HepG2 (cell line): ENCODE results near the gene DBX2. TPM values are rescaled to one million over a fixed set of nuclear protein-coding genes. Genes with fewer than 3 reads are reported as not detected.

ENCODE experiments used
- ATAC-seq: fragments of 200-7000 bp; cut with Tn5 transposase; 3 replicates; pipeline ENCODE4 v1.9.1; 2020; ENCODE audit warnings: mild to moderate bottlenecking, moderate library complexity
- BruUV-seq: library from RNA; stranded (reverse); fragments of 400-500 nt; replicated peaks from 2 replicates; lab custom pipeline; 2021; lab: Mats Ljungman, UMichigan
- CTCF ChIA-PET: fragments of 300-600 bp; formaldehyde crosslinking; extraction: SDS; loops from one replicate; lab custom pipeline; 2021; ENCODE audit warnings: low total read pairs, inconsistent platforms, low intra/inter-chr PET ratio; lab: Yijun Ruan, JAX
- POLR2A ChIA-PET: fragments of 350-600 bp; sonication (Branson Sonifier 250); formaldehyde crosslinking; loops from one replicate; lab custom pipeline; 2020; ENCODE audit warnings: antibody characterized with exemption, inconsistent platforms; lab: Yijun Ruan, JAX
- DNase-seq: peaks from one replicate; pipeline ENCODE4 v3.0.0-alpha.2; 2015; ENCODE audit warnings: low spot score
- FAIRE-seq: peaks from 3 replicates; lab custom pipeline; 2011; peaks lifted over from hg19 to GRCh38; lab: Jason Lieb, UNC
- H2AFZ ChIP-seq: one replicate; pipeline ENCODE4 v1.6.1; 2011; ENCODE audit warnings: low read length, inconsistent platforms
- H3K27ac ChIP-seq: fragments of 300-600 bp; 3 replicates; pipeline ENCODE4 v1.8.0; 2011; ENCODE audit warnings: mixed run types, mild to moderate bottlenecking, mixed read lengths, low read length, inconsistent platforms; ENCODE audit not compliant: insufficient read depth; ENCODE audit errors: extremely low read length
- H3K27me3 ChIP-seq, 2 experiments: fragments of 200-600 bp in 1 of 2; 2 replicates in 1 of 2; 3 replicates in 1 of 2; pipeline versions ENCODE4 v1.6.0 to v1.8.0; 2011; ENCODE audit warnings: low read length in 2 of 2, mild to moderate bottlenecking in 2 of 2, moderate library complexity in 2 of 2, inconsistent platforms in 1 of 2; ENCODE audit not compliant: insufficient read depth in 2 of 2, control insufficient read depth in 1 of 2
- H3K36me3 ChIP-seq, 2 experiments: fragments of 200-600 bp in 1 of 2; replicated peaks in 1 of 2; 2 replicates in 1 of 2; 3 replicates in 1 of 2; pipeline versions ENCODE4 v1.5.1 to v1.8.0; 2011; ENCODE audit warnings: low read length in 2 of 2, inconsistent platforms in 1 of 2; ENCODE audit not compliant: insufficient read depth in 2 of 2, control insufficient read depth in 1 of 2
- H3K4me1 ChIP-seq: 2 replicates; pipeline ENCODE4 v1.5.1; 2012; ENCODE audit warnings: low read length, inconsistent platforms; ENCODE audit not compliant: insufficient read depth
- H3K4me2 ChIP-seq: 2 replicates; pipeline ENCODE4 v1.6.0; 2011; ENCODE audit warnings: low read depth, low read length, inconsistent platforms
- H3K4me3 ChIP-seq, 3 experiments: fragments of 200-600 bp in 1 of 3; sonication (generic), shearing (Covaris generic) in 1 of 3; replicated peaks in 1 of 3; 2 replicates each; pipeline ENCODE4 v1.5.1; 2011 to 2016; ENCODE audit warnings: low read length in 3 of 3, inconsistent platforms in 2 of 3, low read depth in 2 of 3, mild to moderate bottlenecking in 2 of 3, control low read depth in 1 of 3, mixed read lengths in 1 of 3; ENCODE audit not compliant: insufficient read depth in 1 of 3
- H3K79me2 ChIP-seq: one replicate; pipeline ENCODE4 v1.6.1; 2011; ENCODE audit warnings: low read length, inconsistent platforms; ENCODE audit not compliant: insufficient read depth
- H3K9ac ChIP-seq: 2 replicates; pipeline ENCODE4 v1.6.0; 2011; ENCODE audit warnings: mild to moderate bottlenecking, low read depth, low read length, inconsistent platforms; ENCODE audit not compliant: insufficient read depth
- H3K9me3 ChIP-seq: 2 replicates; pipeline ENCODE4 v1.5.1; 2012; ENCODE audit warnings: mild to moderate bottlenecking, low read length
- H4K20me1 ChIP-seq: 2 replicates; pipeline ENCODE4 v1.6.0; 2011; ENCODE audit warnings: inconsistent platforms, mild to moderate bottlenecking, low read length, moderate library complexity; ENCODE audit not compliant: insufficient read depth
- AKAP8 ChIP-seq: sonication (generic); formaldehyde crosslinking; IDR thresholded peaks from 2 replicates; pipeline ENCODE4 v1.5.1; 2020; ENCODE audit warnings: mild to moderate bottlenecking, missing genetic modification reagents
- BRF2 ChIP-seq: sonication (generic); formaldehyde crosslinking; IDR thresholded peaks from 2 replicates; pipeline ENCODE4 v1.8.1; 2022; ENCODE audit warnings: mild to moderate bottlenecking, missing genetic modification reagents
- DR1 ChIP-seq: sonication (generic); formaldehyde crosslinking; IDR thresholded peaks from 2 replicates; pipeline ENCODE4 v1.8.0; 2021; ENCODE audit warnings: mild to moderate bottlenecking, missing genetic modification reagents, inconsistent platforms
- ELF3 ChIP-seq: IDR thresholded peaks from 2 replicates; pipeline ENCODE4 v1.6.1; 2016; ENCODE audit warnings: missing genetic modification reagents, missing compliant biosample characterization
- HIVEP1 ChIP-seq: sonication (generic); formaldehyde crosslinking; IDR thresholded peaks from 2 replicates; pipeline ENCODE4 v1.4.0; 2020; ENCODE audit warnings: mild to moderate bottlenecking, missing genetic modification reagents
- IRF2 ChIP-seq: IDR thresholded peaks from 2 replicates; pipeline ENCODE4 v1.6.1; 2018; ENCODE audit warnings: missing genetic modification reagents, missing compliant biosample characterization
- MAFF ChIP-seq: IDR thresholded peaks from 2 replicates; pipeline ENCODE4 v1.6.1; 2011; ENCODE audit warnings: low read depth, low read length, improper control_type of control experiment
- MEIS2 ChIP-seq: sonication (generic); formaldehyde crosslinking; IDR thresholded peaks from 2 replicates; pipeline ENCODE4 v1.9.0; 2021; ENCODE audit warnings: mild to moderate bottlenecking, missing genetic modification reagents
- POLR2AphosphoS5 ChIP-seq: IDR thresholded peaks from 2 replicates; pipeline ENCODE4 v1.6.1; 2012; ENCODE audit warnings: low read depth, low read length
- PRDM4 ChIP-seq: sonication (generic); formaldehyde crosslinking; IDR thresholded peaks from 2 replicates; pipeline ENCODE4 v1.9.0; 2021; ENCODE audit warnings: missing genetic modification reagents, borderline replicate concordance
- UBTF ChIP-seq: sonication (generic); formaldehyde crosslinking; IDR thresholded peaks from 2 replicates; pipeline ENCODE4 v1.4.0; 2020; ENCODE audit warnings: mild to moderate bottlenecking, missing genetic modification reagents
- ZNF282 ChIP-seq: fragments of 450-650 bp; IDR thresholded peaks from 2 replicates; pipeline ENCODE4 v1.6.1; 2018; ENCODE audit not compliant: partially characterized antibody
- ZNF441 ChIP-seq: sonication (generic); formaldehyde crosslinking; IDR thresholded peaks from 2 replicates; pipeline ENCODE4 v1.7.0; 2021; ENCODE audit warnings: missing genetic modification reagents, borderline replicate concordance
- ZNF512 ChIP-seq: sonication (generic); formaldehyde crosslinking; IDR thresholded peaks from 2 replicates; pipeline ENCODE4 v1.4.0; 2020; ENCODE audit warnings: mild to moderate bottlenecking, missing genetic modification reagents
- ZNF607 ChIP-seq: sonication (generic); formaldehyde crosslinking; IDR thresholded peaks from 2 replicates; pipeline ENCODE4 v1.5.1; 2020; ENCODE audit warnings: missing genetic modification reagents, mild to moderate bottlenecking, borderline replicate concordance
- ZNF7 ChIP-seq: IDR thresholded peaks from 2 replicates; pipeline ENCODE4 v1.6.1; 2016; ENCODE audit warnings: missing biosample characterization, missing genetic modification reagents
- ZNF747 ChIP-seq: sonication (generic); formaldehyde crosslinking; IDR thresholded peaks from 2 replicates; pipeline ENCODE4 v1.8.1; 2023; ENCODE audit warnings: missing genetic modification reagents, mild to moderate bottlenecking, borderline replicate concordance
- ZSCAN21 ChIP-seq: sonication (generic); formaldehyde crosslinking; IDR thresholded peaks from 2 replicates; pipeline ENCODE4 v1.8.0; 2022; ENCODE audit warnings: mild to moderate bottlenecking, missing genetic modification reagents, moderate library complexity, borderline replicate concordance
- ZZZ3 ChIP-seq: sonication (generic); formaldehyde crosslinking; IDR thresholded peaks from 2 replicates; pipeline ENCODE4 v1.4.0; 2020; ENCODE audit warnings: missing genetic modification reagents, mild to moderate bottlenecking, borderline replicate concordance
- WGBS: methylation state at CpG from one replicate; pipeline ENCODE4 v1.1.6; 2017; ENCODE audit warnings: low lambda C conversion rate; 5-methylcytosine and 5-hydroxymethylcytosine counted together
- in situ Hi-C: cut with HindIII; loops from 2 replicates; pipeline ENCODE4 v1.10.0; 2017; ENCODE audit warnings: low pct_unique_long_range_greater_than_20kb; ENCODE audit not compliant: extremely low pct_ligation_motif_present
- intact Hi-C: fragments of 100-400 bp; cut with micrococcal nuclease; formaldehyde crosslinking; loops from one replicate; pipeline ENCODE4 v1.10.0; 2022; ENCODE audit not compliant: unreplicated experiment
- polyA plus RNA-seq, 8 experiments: library from polyadenylated mRNA; depleted of rRNA in 3 of 8; stranded (reverse) in 7 of 8; unstranded in 1 of 8; fragments of >200 nt; fragmentation: Illumina TruSeq in 4 of 8; extraction: Trizol in 4 of 8; gene quantifications; 2 replicates each; pipeline versions ENCODE4 v1.2.1 to v1.2.3, GENCODE V29; 2011 to 2016; ENCODE audit warnings: low read depth in 4 of 8, missing spikeins in 1 of 8, mixed read lengths in 1 of 8; ENCODE audit not compliant: insufficient read depth in 1 of 8
- total RNA-seq, 5 experiments: library from RNA; depleted of rRNA; stranded (reverse); fragments of >200 nt; fragmentation: Illumina TruSeq; extraction: Trizol; gene quantifications; 2 replicates each; pipeline ENCODE4 v1.2.3, GENCODE V29; 2016; ENCODE audit warnings: low read depth in 1 of 5

Gene DBX2
- total and polyA plus RNA-seq, 2 of the 13 experiments (the other 11 are each of a cell fraction or from before 2014, with no cell fraction given), result not detected

GRCh38 chr12:45034861-45035265 is 16.0 kb downstream of the DBX2 start (continued):
- TF ChIP-seq UBTF (CRISPR knock-in tag) (no peak), MAFF (0 out of 2 replicates have a peak, but pooled peaks have one; percentile 4), HIVEP1 (no peak), MEIS2 (CRISPR knock-in tag) (no peak), ZNF7 (CRISPR knock-in tag) (no peak), ZZZ3 (CRISPR knock-in tag) (no peak), ZSCAN21 (CRISPR knock-in tag) (no peak), ZNF747 (CRISPR knock-in tag) (no peak), IRF2 (no peak), ZNF282 (no peak)

GRCh38 chr12:45017916-45018315 is 33.0 kb downstream of the DBX2 start:
- BruUV-seq, result no TSS peak
- Histone ChIP-seq H4K20me1 (no peaks in the 10 kb centered on the region), H3K27ac (no peak overlapping the region), H3K4me2 (no peak overlapping the region), H3K9ac (no peak overlapping the region), H3K4me3 (no peak overlapping the region), H3K36me3 (no peaks in the 10 kb centered on the region), H3K9me3 (no peaks in the 10 kb centered on the region), H3K4me1 (no peaks in the 10 kb centered on the region), H2AFZ (no peak overlapping the region), H3K27me3 (no peaks in the 10 kb centered on the region; a peak in 1 of 5 replicates), H3K79me2 (no peaks in the 10 kb centered on the region)
- in situ Hi-C loops, result no loop called here
- 0% methylated on average over 1 of the region's 1 CpG for WGBS
- no peak for FAIRE-seq
- POLR2A ChIA-PET, result no interaction called here
- intact Hi-C loops, result no loop called here
- ATAC-seq, result no peak
- no peak for DNase-seq
- CTCF ChIA-PET, result no interaction called here
- TF ChIP-seq ZNF441 (CRISPR knock-in tag), result no peak
- TF ChIP-seq ZNF607 (CRISPR knock-in tag), result no peak
- no peak for TF ChIP-seq AKAP8 (CRISPR knock-in tag)
- TF ChIP-seq DR1 (CRISPR knock-in tag), result no peak
- no peak for TF ChIP-seq PRDM4
- no peak for TF ChIP-seq BRF2 (CRISPR knock-in tag)
- no peak for TF ChIP-seq ZNF512 (CRISPR knock-in tag)
- no peak for TF ChIP-seq POLR2AphosphoS5
- TF ChIP-seq ELF3, result no peak
